ENCODE results near the gene ASPSCR1.

DNA sequence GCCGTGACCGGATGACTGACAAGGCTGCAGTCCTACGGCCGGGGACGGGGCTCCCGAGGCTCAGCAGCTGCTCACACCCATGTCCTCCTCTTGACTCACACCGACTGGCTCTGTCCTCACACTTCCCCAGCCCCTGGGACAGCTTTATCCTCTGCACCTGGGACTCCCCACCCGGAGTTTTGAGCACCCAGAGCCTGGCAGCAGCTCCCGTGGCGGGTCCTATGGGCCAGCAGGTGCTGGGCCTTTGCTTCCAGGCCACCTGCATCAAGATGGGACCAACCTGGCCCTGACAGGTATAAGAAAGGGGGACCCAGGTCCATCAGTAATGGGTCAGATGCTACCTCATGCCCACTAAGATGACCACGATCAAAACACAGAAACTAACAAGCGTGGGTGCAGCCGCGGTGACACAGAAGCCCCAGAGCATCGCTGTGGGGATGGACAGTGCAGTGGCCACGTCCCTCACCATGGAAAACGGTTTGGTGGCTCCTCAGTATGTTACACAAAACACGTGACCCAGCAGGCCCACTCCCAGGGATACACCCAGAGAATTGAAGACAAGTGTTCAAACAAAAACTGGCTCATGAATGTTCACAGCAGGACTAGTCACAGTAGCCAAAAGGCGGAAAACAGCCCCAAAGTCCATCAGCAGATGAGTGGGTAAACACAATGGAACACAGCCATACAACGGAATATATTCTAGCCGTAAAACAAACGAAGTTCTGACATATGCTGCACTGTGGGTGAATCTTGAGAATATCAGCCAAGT, 13.2 kb upstream of the ASPSCR1 start:
- no peak for TF ChIP-seq ZFP3 (CRISPR knock-in tag; IDR thresholded peaks at IDR 0.05)
- no peak for TF ChIP-seq RARB (CRISPR knock-in tag; IDR thresholded peaks at IDR 0.05)
- TF ChIP-seq ISL1 (CRISPR knock-in tag; IDR thresholded peaks at IDR 0.05), result no peak
- no peak for TF ChIP-seq POU6F1 (CRISPR knock-in tag; IDR thresholded peaks at IDR 0.05; ENCODE audit: borderline replicate concordance, low read depth)
- no peak for TF ChIP-seq TOX (CRISPR knock-in tag; IDR thresholded peaks at IDR 0.05; ENCODE audit: borderline replicate concordance)
- TF ChIP-seq SNAI2 (CRISPR knock-in tag; IDR thresholded peaks at IDR 0.05), result no peak
- TF ChIP-seq, protein P1, sequence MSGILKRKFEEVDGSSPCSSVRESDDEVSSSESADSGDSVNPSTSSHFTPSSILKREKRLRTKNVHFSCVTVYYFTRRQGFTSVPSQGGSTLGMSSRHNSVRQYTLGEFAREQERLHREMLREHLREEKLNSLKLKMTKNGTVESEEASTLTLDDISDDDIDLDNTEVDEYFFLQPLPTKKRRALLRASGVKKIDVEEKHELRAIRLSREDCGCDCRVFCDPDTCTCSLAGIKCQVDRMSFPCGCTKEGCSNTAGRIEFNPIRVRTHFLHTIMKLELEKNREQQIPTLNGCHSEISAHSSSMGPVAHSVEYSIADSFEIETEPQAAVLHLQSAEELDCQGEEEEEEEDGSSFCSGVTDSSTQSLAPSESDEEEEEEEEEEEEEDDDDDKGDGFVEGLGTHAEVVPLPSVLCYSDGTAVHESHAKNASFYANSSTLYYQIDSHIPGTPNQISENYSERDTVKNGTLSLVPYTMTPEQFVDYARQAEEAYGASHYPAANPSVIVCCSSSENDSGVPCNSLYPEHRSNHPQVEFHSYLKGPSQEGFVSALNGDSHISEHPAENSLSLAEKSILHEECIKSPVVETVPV (CRISPR knock-in tag; IDR thresholded peaks at IDR 0.05), result no peak
- no peak for TF ChIP-seq TCF4 (CRISPR knock-in tag; IDR thresholded peaks at IDR 0.05; ENCODE audit: borderline replicate concordance)
- no peak for TF ChIP-seq CSDC2 (CRISPR knock-in tag; IDR thresholded peaks at IDR 0.05)
- no peak for TF ChIP-seq ARNTL (CRISPR knock-in tag; IDR thresholded peaks at IDR 0.05; ENCODE audit: borderline replicate concordance, low read depth)
- TF ChIP-seq OSR1 (CRISPR knock-in tag; IDR thresholded peaks at IDR 0.05), result no peak
- TF ChIP-seq ZC3H10 (CRISPR knock-in tag; IDR thresholded peaks at IDR 0.05), result no peak
- TF ChIP-seq GLIS3 (CRISPR knock-in tag; IDR thresholded peaks at IDR 0.05), result no peak
- no peak for TF ChIP-seq ZFP30 (CRISPR knock-in tag; IDR thresholded peaks at IDR 0.05)
